Caco-2 (cell line): ENCODE data around the gene UMAD1. TPM values are rescaled to one million over a fixed set of nuclear protein-coding genes. Genes with fewer than 3 reads are reported as not detected.
A peak's percentile ranks its signal among the peaks of the same experiment; 100 is the strongest.
"Not testable (repeated sequence)": the region's sequence is repeated elsewhere in the genome, so short reads cannot be mapped to it uniquely, and the experiment has no call there.

Experiments
- BruUV-seq: library from RNA; stranded (reverse); fragments of 400-500 nt; replicated peaks from 2 replicates; lab custom pipeline; 2021; lab: Mats Ljungman, UMichigan
- CTCF ChIA-PET: fragments of 300-600 bp; sonication (Branson Sonifier 250); formaldehyde crosslinking; loops from one replicate; lab custom pipeline; 2022; ENCODE audit warnings: antibody characterized with exemption; lab: Charles Lee
- POLR2A ChIA-PET: fragments of 300-600 bp; sonication (Branson Sonifier 250); formaldehyde crosslinking; loops from one replicate; lab custom pipeline; 2022; ENCODE audit warnings: antibody characterized with exemption; lab: Charles Lee
- DNase-seq, 2 experiments: peaks; one replicate each; pipeline versions ENCODE4 v3.0.0 to v3.0.0-alpha.2; 2020 to 2022
- H3K27me3 ChIP-seq: replicated peaks from 2 replicates; pipeline ENCODE4 v1.6.0; 2011; ENCODE audit warnings: low read length; ENCODE audit not compliant: control insufficient read depth, insufficient read depth
- H3K36me3 ChIP-seq: 2 replicates; pipeline ENCODE4 v1.5.1; 2011; ENCODE audit warnings: low read length; ENCODE audit not compliant: control insufficient read depth, insufficient read depth
- H3K4me1 ChIP-seq: fragments of 250-450 bp; sonication (Bioruptor Pico); 2 replicates; pipeline ENCODE4 v1.5.1; 2020; ENCODE audit warnings: mild to moderate bottlenecking
- H3K4me3 ChIP-seq: 2 replicates; pipeline ENCODE4 v1.5.1; 2011; ENCODE audit warnings: low read depth, mild to moderate bottlenecking, control low read depth, low read length
- H3K9me3 ChIP-seq: fragments of 250-450 bp; sonication (Bioruptor Pico); 2 replicates; pipeline ENCODE4 v1.5.1; 2020; ENCODE audit warnings: mild to moderate bottlenecking, moderate library complexity
- H3K27ac Mint-ChIP-seq: one replicate; pipeline ENCODE4 v1.8.0; 2022; ENCODE audit warnings: mixed read lengths; ENCODE audit not compliant: unreplicated experiment
- H3K27me3 Mint-ChIP-seq: one replicate; pipeline ENCODE4 v1.8.0; 2022; ENCODE audit warnings: mixed read lengths; ENCODE audit not compliant: insufficient read depth, unreplicated experiment
- H3K36me3 Mint-ChIP-seq: one replicate; pipeline ENCODE4 v1.8.0; 2022; ENCODE audit warnings: mild to moderate bottlenecking, mixed read lengths; ENCODE audit not compliant: insufficient read depth, unreplicated experiment
- H3K4me1 Mint-ChIP-seq: one replicate; pipeline ENCODE4 v1.8.0; 2022; ENCODE audit warnings: low read depth, mixed read lengths; ENCODE audit not compliant: unreplicated experiment
- H3K4me3 Mint-ChIP-seq: one replicate; pipeline ENCODE4 v1.8.0; 2022; ENCODE audit warnings: mild to moderate bottlenecking, moderate library complexity, mixed read lengths; ENCODE audit not compliant: unreplicated experiment
- H3K9me3 Mint-ChIP-seq: one replicate; pipeline ENCODE4 v1.8.0; 2022; ENCODE audit warnings: mixed read lengths; ENCODE audit not compliant: unreplicated experiment
- CTCF ChIP-seq, 2 experiments: fragments of 200-600 bp in 1 of 2; IDR thresholded peaks; 1 replicate in 1 of 2; 2 replicates in 1 of 2; pipeline versions ENCODE4 v1.5.1 to v1.8.0; 2011 to 2022; ENCODE audit warnings: antibody characterized with exemption in 1 of 2, control low read depth in 1 of 2, inconsistent platforms in 1 of 2, low read depth in 1 of 2, low read length in 1 of 2, mild to moderate bottlenecking in 1 of 2, moderate library complexity in 1 of 2; ENCODE audit not compliant: insufficient read depth in 1 of 2, severe bottlenecking in 1 of 2, unreplicated experiment in 1 of 2
- intact Hi-C: fragments of 100-400 bp; cut with micrococcal nuclease; formaldehyde crosslinking; loops from one replicate; pipeline ENCODE4 v1.10.0; 2022; ENCODE audit not compliant: unreplicated experiment
- total RNA-seq: library from RNA; stranded (reverse); gene quantifications from 2 replicates; pipeline ENCODE4 v1.2.3, GENCODE V29; 2022

UMAD1 gene
- total RNA-seq, 1 experiment from 2014 or later, result 20.0 TPM

- Histone ChIP-seq H3K9me3 (no peaks in the 10 kb centered on the region), H3K27me3 (no peaks in the 10 kb centered on the region), H3K36me3 (no peaks in the 10 kb centered on the region; the same call in 1 of the 2 replicates), H3K4me3 (no peak overlapping the region), H3K4me1 (peaks cover 5% of the 10 kb centered on the region)
- peaks cover 29% of the 10 kb centered on the region for H3K4me1 Mint-ChIP-seq
- H3K9me3 Mint-ChIP-seq, result no peaks in the 10 kb centered on the region
- no peak overlapping the region for H3K4me3 Mint-ChIP-seq
- no peak for DNase-seq
- no peak for TF ChIP-seq CTCF (IDR thresholded peaks at IDR 0.05; ENCODE audit: insufficient read depth in 1 of 2, low read depth in 1 of 2, low read length in 1 of 2, severe bottlenecking in 1 of 2, unreplicated experiment in 1 of 2)
- H3K36me3 Mint-ChIP-seq, result no peaks in the 10 kb centered on the region
- ChIA-PET POLR2A (no interaction called here), CTCF (no interaction called here)
- no TSS peak for BruUV-seq
- intact Hi-C loops, result no loop called here
- no peaks in the 10 kb centered on the region for H3K27me3 Mint-ChIP-seq
- H3K27ac Mint-ChIP-seq, result no peak overlapping the region
Measured at GRCh38 chr7:7652798-7653540, 12.4 kb downstream of the UMAD1 start.

- Histone ChIP-seq H3K9me3 (no peaks in the 10 kb centered on the region), H3K4me1 (peaks cover 5% of the 10 kb centered on the region), H3K36me3 (no peaks in the 10 kb centered on the region; the same call in 1 of the 2 replicates), H3K27me3 (no peaks in the 10 kb centered on the region), H3K4me3 (no peak overlapping the region)
- BruUV-seq, result no TSS peak
- intact Hi-C loops, result no loop called here
- peaks cover 29% of the 10 kb centered on the region for H3K4me1 Mint-ChIP-seq
- TF ChIP-seq CTCF (IDR thresholded peaks at IDR 0.05; ENCODE audit: insufficient read depth in 1 of 2, low read depth in 1 of 2, low read length in 1 of 2, severe bottlenecking in 1 of 2, unreplicated experiment in 1 of 2), result peak; percentile 23 to 77
- peaks cover 1% of the 10 kb centered on the region for H3K9me3 Mint-ChIP-seq
- no peak overlapping the region for H3K27ac Mint-ChIP-seq
- POLR2A ChIA-PET, result no interaction called here
- H3K27me3 Mint-ChIP-seq, result no peaks in the 10 kb centered on the region
- peak in 1 of 2 experiments; percentile 43 for DNase-seq
- no peaks in the 10 kb centered on the region for H3K36me3 Mint-ChIP-seq
- H3K4me3 Mint-ChIP-seq, result no peak overlapping the region
- CTCF ChIA-PET, result no interaction called here
Measured at GRCh38 chr7:7653593-7654187, 13.1 kb downstream of the UMAD1 start.

- no TSS peak for BruUV-seq
- no peaks in the 10 kb centered on the region for H3K27me3 Mint-ChIP-seq
- no peaks in the 10 kb centered on the region for H3K36me3 Mint-ChIP-seq
- TF ChIP-seq CTCF (IDR thresholded peaks at IDR 0.05; ENCODE audit: insufficient read depth in 1 of 2, low read depth in 1 of 2, low read length in 1 of 2, severe bottlenecking in 1 of 2, unreplicated experiment in 1 of 2), result no peak
- ChIA-PET POLR2A (no interaction called here), CTCF (no interaction called here)
- no peak overlapping the region for H3K4me3 ChIP-seq
- no peaks in the 10 kb centered on the region for H3K27me3 ChIP-seq
- H3K9me3 ChIP-seq, result no peaks in the 10 kb centered on the region
- peaks cover 29% of the 10 kb centered on the region for H3K4me1 Mint-ChIP-seq
- DNase-seq, result no peak
- H3K36me3 ChIP-seq, result no peaks in the 10 kb centered on the region; the same call in 1 of the 2 replicates
- peaks cover 12% of the 10 kb centered on the region for H3K9me3 Mint-ChIP-seq
- no peak overlapping the region for H3K27ac Mint-ChIP-seq
- intact Hi-C loops, result no loop called here
- H3K4me3 Mint-ChIP-seq, result no peak overlapping the region
- H3K4me1 ChIP-seq, result peaks cover 5% of the 10 kb centered on the region
Measured at GRCh38 chr7:7654964-7655715, 14.6 kb downstream of the UMAD1 start.

- intact Hi-C loops, H3K36me3 Mint-ChIP-seq, H3K4me3 Mint-ChIP-seq: not testable (repeated sequence)
Measured at GRCh38 chr7:7656459-7656858, 15.9 kb downstream of the UMAD1 start.

More at GRCh38 chr7:7656459-7656858, 15.9 kb downstream of the UMAD1 start:
- Mint-ChIP-seq H3K4me1 (peaks cover 18% of the 10 kb centered on the region), H3K9me3 (peaks cover 12% of the 10 kb centered on the region)
- H3K4me3 ChIP-seq, POLR2A ChIA-PET, H3K27me3 Mint-ChIP-seq, H3K27me3 ChIP-seq, DNase-seq, H3K27ac Mint-ChIP-seq, CTCF ChIA-PET, H3K4me1 ChIP-seq, H3K36me3 ChIP-seq, H3K9me3 ChIP-seq, BruUV-seq: not testable (repeated sequence)
